GM23338 (cell line): Measurements from ENCODE around the gene GGN. TPM values are rescaled to one million over a fixed set of nuclear protein-coding genes. Genes with fewer than 3 reads are reported as not detected.

Experiments
- ATAC-seq: fragments of 200-7000 bp; cut with Tn5 transposase; 3 replicates; pipeline ENCODE4 v1.9.1; 2020
- DNase-seq: peaks from one replicate; pipeline ENCODE4 v3.0.0-alpha.2; 2015; ENCODE audit warnings: low spot score
- H2AFZ ChIP-seq: fragments of 200-600 bp; sonication (generic); 2 replicates; pipeline ENCODE4 v1.8.0; 2016; ENCODE audit warnings: antibody characterized with exemption, mild to moderate bottlenecking, moderate library complexity
- H3F3A ChIP-seq: fragments of 200-600 bp; sonication (generic); replicated peaks from 2 replicates; pipeline ENCODE4 v1.8.0; 2017; ENCODE audit warnings: antibody characterized with exemption, mixed run types, low read depth
- H3K27ac ChIP-seq: fragments of 200-600 bp; sonication (generic); 2 replicates; pipeline ENCODE4 v1.6.1; 2016; ENCODE audit warnings: low read depth
- H3K27me3 ChIP-seq: fragments of 200-600 bp; sonication (generic); 2 replicates; pipeline ENCODE4 v1.8.0; 2016; ENCODE audit warnings: mild to moderate bottlenecking, mixed run types, moderate library complexity; ENCODE audit not compliant: insufficient read depth
- H3K36me3 ChIP-seq: fragments of 200-600 bp; sonication (generic); 2 replicates; pipeline ENCODE4 v1.8.0; 2016; ENCODE audit warnings: mild to moderate bottlenecking; ENCODE audit not compliant: insufficient read depth
- H3K4me1 ChIP-seq: fragments of 200-600 bp; sonication (generic); 2 replicates; pipeline ENCODE4 v1.8.0; 2016; ENCODE audit warnings: mild to moderate bottlenecking, moderate library complexity; ENCODE audit not compliant: insufficient read depth
- H3K4me2 ChIP-seq: fragments of 200-600 bp; sonication (generic); 2 replicates; pipeline ENCODE4 v1.7.1; 2017; ENCODE audit warnings: mixed run types
- H3K4me3 ChIP-seq: fragments of 200-600 bp; sonication (generic); 2 replicates; pipeline ENCODE4 v1.6.1; 2016; ENCODE audit warnings: mixed run types
- H3K79me2 ChIP-seq: fragments of 200-600 bp; sonication (generic); replicated peaks from 2 replicates; pipeline ENCODE4 v1.8.0; 2017; ENCODE audit warnings: mild to moderate bottlenecking; ENCODE audit not compliant: insufficient read depth
- H3K9me2 ChIP-seq: fragments of 200-600 bp; sonication (generic); 2 replicates; pipeline ENCODE4 v1.8.0; 2017; ENCODE audit not compliant: insufficient read depth
- H4K20me1 ChIP-seq: fragments of 200-600 bp; sonication (generic); replicated peaks from 2 replicates; pipeline ENCODE4 v1.8.0; 2017; ENCODE audit warnings: mild to moderate bottlenecking; ENCODE audit not compliant: insufficient read depth
- H3K27ac Mint-ChIP-seq: 2 replicates; pipeline ENCODE4 v1.8.0; 2020; ENCODE audit warnings: inconsistent platforms, mild to moderate bottlenecking, moderate library complexity, mixed read lengths
- H3K27me3 Mint-ChIP-seq: 3 replicates; pipeline ENCODE4 v1.8.0; 2022; ENCODE audit warnings: low read depth, mild to moderate bottlenecking, moderate library complexity, mixed read lengths, inconsistent platforms; ENCODE audit not compliant: insufficient read depth, poor library complexity
- H3K36me3 Mint-ChIP-seq: 3 replicates; pipeline ENCODE4 v1.8.0; 2021; ENCODE audit warnings: low read depth, mild to moderate bottlenecking, inconsistent platforms, moderate library complexity, mixed read lengths
- H3K4me1 Mint-ChIP-seq: 3 replicates; pipeline ENCODE4 v1.8.0; 2020; ENCODE audit warnings: mild to moderate bottlenecking, inconsistent platforms, mixed read lengths
- H3K4me3 Mint-ChIP-seq: 3 replicates; pipeline ENCODE4 v1.8.0; 2021; ENCODE audit warnings: moderate library complexity, mild to moderate bottlenecking, inconsistent platforms, mixed read lengths
- H3K9me3 Mint-ChIP-seq: 3 replicates; pipeline ENCODE4 v1.8.0; 2020; ENCODE audit warnings: moderate library complexity, mild to moderate bottlenecking, inconsistent platforms, mixed read lengths
- ETS1 ChIP-seq: IDR thresholded peaks from 2 replicates; pipeline ENCODE4 v1.6.1; 2016; ENCODE audit warnings: antibody characterized with exemption
- EZH2 ChIP-seq: fragments of 200-600 bp; sonication (generic); IDR thresholded peaks from one replicate; pipeline ENCODE4 v1.8.0; 2017; ENCODE audit warnings: antibody characterized with exemption, mild to moderate bottlenecking, low read depth; ENCODE audit not compliant: unreplicated experiment
- EZH2phosphoT487 ChIP-seq: fragments of 200-600 bp; sonication (generic); IDR thresholded peaks from one replicate; pipeline ENCODE4 v1.8.1; 2018; ENCODE audit warnings: antibody characterized with exemption; ENCODE audit not compliant: unreplicated experiment
- NANOG ChIP-seq: IDR thresholded peaks from 2 replicates; pipeline ENCODE4 v1.6.1; 2016; ENCODE audit warnings: antibody characterized with exemption, borderline replicate concordance
- POLR2AphosphoS5 ChIP-seq: IDR thresholded peaks from 2 replicates; pipeline ENCODE4 v1.6.1; 2016; ENCODE audit warnings: antibody characterized with exemption, low read depth
- ZNF114 ChIP-seq: fragments of 250-450 bp; sonication (Bioruptor Pico); IDR thresholded peaks from 2 replicates; pipeline ENCODE4 v1.5.0; 2020; ENCODE audit warnings: mild to moderate bottlenecking, moderate library complexity
- polyA plus RNA-seq: library from polyadenylated mRNA; unstranded; fragments of >200 nt; fragmentation: Nextera tagmentation; extraction: Ambion mirVana; gene quantifications from 2 replicates; pipeline ENCODE4 v1.2.1, GENCODE V29; 2016
- total RNA-seq: library from RNA; depleted of rRNA; stranded (reverse); fragments of >200 nt; shearing (Covaris generic); gene quantifications from 2 replicates; pipeline ENCODE4 v1.2.3, GENCODE V29; 2014
- TF ChIP-seq, protein P1 (sequence below), 2 experiments: fragments of 200-600 bp in 1 of 2; sonication (generic) in 1 of 2; conservative IDR thresholded peaks; 2 replicates each; pipeline versions ENCODE4 v1.5.1 to v1.6.1; 2016 to 2017; ENCODE audit warnings: antibody characterized with exemption in 2 of 2, low read depth in 2 of 2, mild to moderate bottlenecking in 2 of 2, moderate library complexity in 1 of 2

The GGN gene
- total and polyA plus RNA-seq, 2 experiments from 2014 or later, result 0.14 to 1.5 TPM

GRCh38 chr19:38362076-38362945 lies 25.5 kb downstream of the GGN start:
- H2AFZ ChIP-seq, result peak overlapping the region; percentile 92
- ATAC-seq (peak; percentile 77), DNase-seq (peak; percentile 97)
- peaks cover 29% of the 10 kb centered on the region for H3K27me3 ChIP-seq
- H3K4me2 ChIP-seq, result peak overlapping the region; percentile 90
- Mint-ChIP-seq H3K9me3 (peaks cover 7% of the 10 kb centered on the region; the same call in 2 of the 3 replicates), H3K4me1 (peaks cover 14% of the 10 kb centered on the region), H3K36me3 (no peaks in the 10 kb centered on the region; the same call in 2 of the 3 replicates), H3K27me3 (peaks cover 28% of the 10 kb centered on the region), H3K4me3 (peak overlapping the region; percentile 91), H3K27ac (peak overlapping the region; percentile 92)
- H4K20me1 ChIP-seq, result no peaks in the 10 kb centered on the region; the same call in 1 of the 2 replicates
- no peaks in the 10 kb centered on the region for H3K36me3 ChIP-seq
- H3F3A ChIP-seq, result 0 out of 2 replicates have a peak, but pooled peaks cover 11% of the 10 kb centered on the region
- H3K79me2 ChIP-seq, result no peaks in the 10 kb centered on the region
- H3K27ac ChIP-seq, result peak overlapping the region; percentile 92
- H3K4me3 ChIP-seq, result peak overlapping the region; percentile 92
- H3K9me2 ChIP-seq, result no peaks in the 10 kb centered on the region
- H3K4me1 ChIP-seq, result peaks cover 12% of the 10 kb centered on the region
- TF ChIP-seq POLR2AphosphoS5 (peak; percentile 81), ZNF114 (CRISPR knock-in tag) (no peak)

DNA sequence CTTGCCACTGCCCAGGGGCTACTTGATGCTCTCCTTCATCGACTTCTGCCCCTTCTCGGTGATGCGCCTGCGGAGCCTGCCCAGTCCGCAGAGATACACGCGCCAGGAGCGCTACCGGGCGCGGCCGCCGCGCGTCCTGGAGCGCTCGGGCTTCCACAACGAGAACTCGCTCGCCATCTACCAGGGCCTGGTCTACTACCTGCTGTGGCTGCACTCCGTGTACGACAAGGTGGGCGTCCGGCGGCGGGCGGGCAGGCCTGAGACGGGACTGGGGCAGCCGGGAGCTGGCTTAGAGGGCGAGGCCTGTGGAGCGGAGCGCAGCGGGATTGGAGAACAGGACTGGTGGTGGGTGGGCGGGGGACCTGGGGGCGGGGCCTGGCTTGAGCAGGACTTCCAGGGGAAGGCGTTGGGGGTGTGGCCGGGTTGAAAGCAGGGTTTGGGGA lies 26.2 kb downstream of the GGN start:
- H3K4me1 Mint-ChIP-seq, result peaks cover 15% of the 10 kb centered on the region
- peaks cover 26% of the 10 kb centered on the region for H3K27me3 Mint-ChIP-seq
- H3K27ac Mint-ChIP-seq, result peak overlapping the region; percentile 92

More for the DNA sequence above, 26.2 kb downstream of the GGN start:
- Histone ChIP-seq H3K4me2 (peak overlapping the region; percentile 90), H3K4me3 (peak overlapping the region; percentile 92), H3K9me2 (no peaks in the 10 kb centered on the region), H3K79me2 (no peaks in the 10 kb centered on the region), H4K20me1 (no peaks in the 10 kb centered on the region; the same call in 1 of the 2 replicates), H3F3A (0 out of 2 replicates have a peak, but pooled peaks cover 11% of the 10 kb centered on the region), H3K27me3 (peaks cover 29% of the 10 kb centered on the region), H3K36me3 (no peaks in the 10 kb centered on the region), H2AFZ (peak overlapping the region; percentile 92), H3K27ac (peak overlapping the region; percentile 92; the same call in 1 of the 2 replicates), H3K4me1 (peaks cover 12% of the 10 kb centered on the region)
- peak overlapping the region; percentile 91 for H3K4me3 Mint-ChIP-seq
- peaks cover 7% of the 10 kb centered on the region; the same call in 2 of the 3 replicates for H3K9me3 Mint-ChIP-seq
- no peak for TF ChIP-seq EZH2phosphoT487
- TF ChIP-seq, protein P1, sequence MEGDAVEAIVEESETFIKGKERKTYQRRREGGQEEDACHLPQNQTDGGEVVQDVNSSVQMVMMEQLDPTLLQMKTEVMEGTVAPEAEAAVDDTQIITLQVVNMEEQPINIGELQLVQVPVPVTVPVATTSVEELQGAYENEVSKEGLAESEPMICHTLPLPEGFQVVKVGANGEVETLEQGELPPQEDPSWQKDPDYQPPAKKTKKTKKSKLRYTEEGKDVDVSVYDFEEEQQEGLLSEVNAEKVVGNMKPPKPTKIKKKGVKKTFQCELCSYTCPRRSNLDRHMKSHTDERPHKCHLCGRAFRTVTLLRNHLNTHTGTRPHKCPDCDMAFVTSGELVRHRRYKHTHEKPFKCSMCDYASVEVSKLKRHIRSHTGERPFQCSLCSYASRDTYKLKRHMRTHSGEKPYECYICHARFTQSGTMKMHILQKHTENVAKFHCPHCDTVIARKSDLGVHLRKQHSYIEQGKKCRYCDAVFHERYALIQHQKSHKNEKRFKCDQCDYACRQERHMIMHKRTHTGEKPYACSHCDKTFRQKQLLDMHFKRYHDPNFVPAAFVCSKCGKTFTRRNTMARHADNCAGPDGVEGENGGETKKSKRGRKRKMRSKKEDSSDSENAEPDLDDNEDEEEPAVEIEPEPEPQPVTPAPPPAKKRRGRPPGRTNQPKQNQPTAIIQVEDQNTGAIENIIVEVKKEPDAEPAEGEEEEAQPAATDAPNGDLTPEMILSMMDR (conservative IDR thresholded peaks at IDR 0.05; ENCODE audit: low read depth in 2 of 2), result no peak
- peak; percentile 85 for TF ChIP-seq POLR2AphosphoS5
- TF ChIP-seq ZNF114 (CRISPR knock-in tag), result no peak
- TF ChIP-seq NANOG, result no peak
- no peak for TF ChIP-seq ETS1
- TF ChIP-seq EZH2, result no peak
- no peaks in the 10 kb centered on the region; the same call in 2 of the 3 replicates for H3K36me3 Mint-ChIP-seq
- DNase-seq, result peak; percentile 99
- ATAC-seq, result peak; percentile 81
